Upper lobe of left lung (tissue), 6 donors: ENCODE results near the gene ALG9. TPM values are rescaled to one million over a fixed set of nuclear protein-coding genes. Genes with fewer than 3 reads are reported as not detected.

ENCODE experiments used
- ATAC-seq, 2 donors: fragments of 200-7000 bp; cut with Tn5 transposase; one replicate each; pipeline ENCODE4 v1.9.1; 2022; ENCODE audit warnings: mild to moderate bottlenecking in 2 of 2, moderate library complexity in 2 of 2; ENCODE audit not compliant: low FRiP score in 2 of 2
- DNase-seq, 2 donors: peaks; one replicate each; pipeline ENCODE4 v3.0.0-alpha.2; 2019 to 2020
- H3K27ac ChIP-seq, 4 donors: fragments of 200-600 bp; sonication (generic); one replicate each; pipeline ENCODE4 v1.5.1; 2016 to 2019
- H3K27me3 ChIP-seq, 4 donors: fragments of 200-600 bp; sonication (generic); one replicate each; pipeline ENCODE4 v1.5.1; 2017 to 2019
- H3K36me3 ChIP-seq, 4 donors: fragments of 200-600 bp; sonication (generic); one replicate each; pipeline ENCODE4 v1.5.1; 2016 to 2019
- H3K4me1 ChIP-seq, 4 donors: fragments of 200-600 bp; sonication (generic); one replicate each; pipeline ENCODE4 v1.5.1; 2018 to 2019
- H3K4me3 ChIP-seq, 4 donors: fragments of 200-600 bp; sonication (generic); one replicate each; pipeline ENCODE4 v1.5.1; 2017 to 2019; ENCODE audit warnings: mild to moderate bottlenecking in 2 of 4, moderate library complexity in 1 of 4
- H3K9me3 ChIP-seq, 4 donors: fragments of 200-600 bp; sonication (generic); one replicate each; pipeline ENCODE4 v1.5.1; 2018 to 2019
- CTCF ChIP-seq, 6 experiments: fragments of 450-650 bp in 4 of 6; fragments of 200-600 bp in 2 of 6; sonication (generic) in 2 of 6; IDR thresholded peaks; one replicate each; pipeline ENCODE4 v1.5.1; 2016 to 2019; ENCODE audit warnings: antibody characterized with exemption in 6 of 6
- EP300 ChIP-seq, 4 donors: sonication (generic); formaldehyde crosslinking; IDR thresholded peaks; one replicate each; pipeline ENCODE4 v1.5.1; 2017; ENCODE audit warnings: antibody characterized with exemption in 4 of 4, control low read depth in 2 of 4
- POLR2A ChIP-seq, 4 donors: fragments of 450-650 bp; IDR thresholded peaks; one replicate each; pipeline ENCODE4 v1.5.1; 2016 to 2017; ENCODE audit warnings: antibody characterized with exemption in 4 of 4, mild to moderate bottlenecking in 2 of 4
- POLR2AphosphoS5 ChIP-seq, 2 donors: sonication (generic); formaldehyde crosslinking; IDR thresholded peaks; one replicate each; pipeline ENCODE4 v1.5.1; 2017; ENCODE audit warnings: antibody characterized with exemption in 2 of 2
- WGBS, 2 donors: methylation state at CpG; one replicate each; pipeline ENCODE4 v1.1.5; 2017 to 2018; 5-methylcytosine and 5-hydroxymethylcytosine counted together
- total RNA-seq, 6 donors: library from RNA; depleted of rRNA in 4 of 6; stranded (reverse); fragments of >200 nt in 4 of 6; gene quantifications; one replicate each; pipeline versions ENCODE4 v1.1.0 to v1.2.1, GENCODE V29; 2016 to 2021
- donor health status: DM: no; HTN: no; CAD: no; lungs with moderate emphysema.
- donor health status: DM: no; HTN: yes; CAD: no; lungs with severe emphysema.

Gene ALG9
- total RNA-seq, 6 donors from 2014 or later = 15.7 to 34.8 (median 20.9) TPM

- H3K27ac ChIP-seq = peak overlapping the region in 1 of 4 donors; percentile 78
- 82 to 93% methylated on average over 2 of the region's 2 CpGs for WGBS, 2 donors
Measured at GRCh38 chr11:111917312-111917711, 45.9 kb upstream of the ALG9 start.

GRCh38 chr11:111916768-111917167 is 45.4 kb upstream of the ALG9 start:
- H3K27me3 ChIP-seq = peaks cover 0 to 4% (median 0%) of the 10 kb centered on the region in 4 donors
- no peak for ATAC-seq
- no peak for TF ChIP-seq POLR2AphosphoS5 (IDR thresholded peaks at IDR 0.05)
- TF ChIP-seq CTCF (IDR thresholded peaks at IDR 0.05) = no peak
- no peak for TF ChIP-seq EP300 (IDR thresholded peaks at IDR 0.05)
- TF ChIP-seq POLR2A (IDR thresholded peaks at IDR 0.05) = no peak
- peaks cover 1 to 19% (median 10%) of the 10 kb centered on the region in 4 donors for H3K4me1 ChIP-seq
- H3K4me3 ChIP-seq = no peak overlapping the region
- no peak overlapping the region for H3K27ac ChIP-seq
- no peaks in the 10 kb centered on the region for H3K36me3 ChIP-seq
- no peaks in the 10 kb centered on the region for H3K9me3 ChIP-seq
- DNase-seq = no peak
- WGBS, 2 donors = 93 to 96% methylated on average over 1 of the region's 1 CpG

More at GRCh38 chr11:111917312-111917711, 45.9 kb upstream of the ALG9 start:
- Histone ChIP-seq H3K27me3 (peaks cover 0 to 4% (median 0%) of the 10 kb centered on the region in 4 donors), H3K4me1 (peaks cover 4 to 13% (median 9%) of the 10 kb centered on the region in 4 donors), H3K4me3 (no peak overlapping the region), H3K36me3 (no peaks in the 10 kb centered on the region), H3K9me3 (no peaks in the 10 kb centered on the region)
- no peak for TF ChIP-seq POLR2AphosphoS5 (IDR thresholded peaks at IDR 0.05)
- no peak for TF ChIP-seq POLR2A (IDR thresholded peaks at IDR 0.05)
- TF ChIP-seq EP300 (IDR thresholded peaks at IDR 0.05) = no peak
- no peak for TF ChIP-seq CTCF (IDR thresholded peaks at IDR 0.05)
- DNase-seq (no peak), ATAC-seq (no peak)

GRCh38 chr11:111913997-111914396 is 42.6 kb upstream of the ALG9 start:
- Histone ChIP-seq H3K4me3 (peak overlapping the region in 3 of 4 donors; percentile 39 to 53 (median 52)), H3K27ac (peak overlapping the region; percentile 75 to 88 (median 85)), H3K9me3 (no peaks in the 10 kb centered on the region), H3K4me1 (peaks cover 0 to 18% (median 10%) of the 10 kb centered on the region in 4 donors), H3K36me3 (no peaks in the 10 kb centered on the region), H3K27me3 (peaks cover 0 to 4% (median 0%) of the 10 kb centered on the region in 4 donors)
- peak in 1 of 2 donors; percentile 67 for ATAC-seq
- 44 to 67% methylated on average over 4 of the region's 4 CpGs for WGBS, 2 donors
- TF ChIP-seq EP300 (IDR thresholded peaks at IDR 0.05) (no peak), POLR2A (IDR thresholded peaks at IDR 0.05) (peak in 1 of 4 donors; percentile 30), POLR2AphosphoS5 (IDR thresholded peaks at IDR 0.05) (peak; percentile 9 to 11), CTCF (IDR thresholded peaks at IDR 0.05) (no peak)
- no peak for DNase-seq

- DNase-seq = peak in 1 of 2 donors; percentile 78
- WGBS, 2 donors = 60 to 73% methylated on average over 14 to 24 of the region's 24 CpGs
- Histone ChIP-seq H3K36me3 (no peaks in the 10 kb centered on the region), H3K9me3 (no peaks in the 10 kb centered on the region), H3K27ac (peak overlapping the region; percentile 75 to 88 (median 85)), H3K27me3 (peaks cover 0 to 4% (median 0%) of the 10 kb centered on the region in 4 donors), H3K4me3 (peak overlapping the region; percentile 20 to 53 (median 46)), H3K4me1 (peaks cover 0 to 18% (median 9%) of the 10 kb centered on the region in 4 donors)
- peak in 1 of 2 donors; percentile 70 for ATAC-seq
- TF ChIP-seq CTCF (IDR thresholded peaks at IDR 0.05) (no peak), EP300 (IDR thresholded peaks at IDR 0.05) (no peak)
Measured at GRCh38 chr11:111913031-111913861, 41.9 kb upstream of the ALG9 start.
